ENCODE measurements around the gene BOLA1.

The BOLA1 gene

GRCh38 chr1:149896575-149896974 is 2.8 kb upstream of the BOLA1 start:
- Histone ChIP-seq H3K9me3 (ENCODE audit: control insufficient read depth, low read length) (no peaks in the 10 kb centered on the region), H3K4me1 (ENCODE audit: control insufficient read depth, insufficient read depth, low read length) (peaks cover 6% of the 10 kb centered on the region), H3K36me3 (ENCODE audit: control insufficient read depth, insufficient read depth, low read length) (no peaks in the 10 kb centered on the region), H3K27me3 (ENCODE audit: control insufficient read depth, insufficient read depth, low read length) (no peaks in the 10 kb centered on the region), H3K4me3 (ENCODE audit: low read length) (no peak overlapping the region), H3K9ac (ENCODE audit: low read length) (no peak overlapping the region)

GRCh38 chr1:149903836-149904491 is 4.6 kb downstream of the BOLA1 start:
- no peak overlapping the region for H3K9ac ChIP-seq (ENCODE audit: low read length)
- no peak overlapping the region for H3K4me3 ChIP-seq (ENCODE audit: low read length)
- H3K27me3 ChIP-seq (ENCODE audit: control insufficient read depth, insufficient read depth, low read length) = peaks cover 3% of the 10 kb centered on the region
- peaks cover 6% of the 10 kb centered on the region for H3K4me1 ChIP-seq (ENCODE audit: control insufficient read depth, insufficient read depth, low read length)
- no peaks in the 10 kb centered on the region for H3K9me3 ChIP-seq (ENCODE audit: control insufficient read depth, low read length)
- H3K36me3 ChIP-seq (ENCODE audit: control insufficient read depth, insufficient read depth, low read length) = no peaks in the 10 kb centered on the region

- Histone ChIP-seq H3K4me1 (ENCODE audit: control insufficient read depth, insufficient read depth, low read length) (no peaks in the 10 kb centered on the region), H3K4me3 (ENCODE audit: low read length) (no peak overlapping the region), H3K36me3 (ENCODE audit: control insufficient read depth, insufficient read depth, low read length) (no peaks in the 10 kb centered on the region), H3K9me3 (ENCODE audit: control insufficient read depth, low read length) (no peaks in the 10 kb centered on the region), H3K9ac (ENCODE audit: low read length) (no peak overlapping the region), H3K27me3 (ENCODE audit: control insufficient read depth, insufficient read depth, low read length) (peaks cover 3% of the 10 kb centered on the region)
These were observed 7.3 kb downstream of the BOLA1 start for GRCh38 chr1:149906570-149907075.

- peaks cover 4% of the 10 kb centered on the region for H3K4me1 ChIP-seq (ENCODE audit: control insufficient read depth, insufficient read depth, low read length)
- no peak overlapping the region for H3K4me3 ChIP-seq (ENCODE audit: low read length)
- no peaks in the 10 kb centered on the region for H3K9me3 ChIP-seq (ENCODE audit: control insufficient read depth, low read length)
- no peaks in the 10 kb centered on the region for H3K36me3 ChIP-seq (ENCODE audit: control insufficient read depth, insufficient read depth, low read length)
- H3K27me3 ChIP-seq (ENCODE audit: control insufficient read depth, insufficient read depth, low read length) = peaks cover 16% of the 10 kb centered on the region
- no peak overlapping the region for H3K9ac ChIP-seq (ENCODE audit: low read length)
These were observed 15.2 kb downstream of the BOLA1 start for GRCh38 chr1:149914545-149914944.

GRCh38 chr1:149915429-149916192 is 16.2 kb downstream of the BOLA1 start:
- Histone ChIP-seq H3K36me3 (ENCODE audit: control insufficient read depth, insufficient read depth, low read length) (no peaks in the 10 kb centered on the region), H3K4me1 (ENCODE audit: control insufficient read depth, insufficient read depth, low read length) (peaks cover 4% of the 10 kb centered on the region), H3K9ac (ENCODE audit: low read length) (no peak overlapping the region), H3K9me3 (ENCODE audit: control insufficient read depth, low read length) (no peaks in the 10 kb centered on the region), H3K4me3 (ENCODE audit: low read length) (no peak overlapping the region), H3K27me3 (ENCODE audit: control insufficient read depth, insufficient read depth, low read length) (peaks cover 16% of the 10 kb centered on the region)

- Histone ChIP-seq H3K9ac (ENCODE audit: low read length) (no peak overlapping the region), H3K4me3 (ENCODE audit: low read length) (no peak overlapping the region)
These were observed 17.0 kb downstream of the BOLA1 start for GRCh38 chr1:149916193-149916897.

GRCh38 chr1:149916898-149917252 is 17.5 kb downstream of the BOLA1 start:
- no peak overlapping the region for H3K4me3 ChIP-seq (ENCODE audit: low read length)
- H3K9ac ChIP-seq (ENCODE audit: low read length) = no peak overlapping the region

More at GRCh38 chr1:149916193-149916897, 17.0 kb downstream of the BOLA1 start:
- Histone ChIP-seq H3K27me3 (ENCODE audit: control insufficient read depth, insufficient read depth, low read length) (peaks cover 16% of the 10 kb centered on the region), H3K4me1 (ENCODE audit: control insufficient read depth, insufficient read depth, low read length) (peaks cover 4% of the 10 kb centered on the region), H3K9me3 (ENCODE audit: control insufficient read depth, low read length) (no peaks in the 10 kb centered on the region), H3K36me3 (ENCODE audit: control insufficient read depth, insufficient read depth, low read length) (no peaks in the 10 kb centered on the region)

GRCh38 chr1:149917571-149918144 is 18.3 kb downstream of the BOLA1 start, which contains the start of gene SV2A:
SV2A (minus strand) TSS chr1:149917844; CDS start chr1:149913840, 4,004 bp downstream.
- Histone ChIP-seq H3K27me3 (ENCODE audit: control insufficient read depth, insufficient read depth, low read length) (peaks cover 16% of the 10 kb centered on the region), H3K4me1 (ENCODE audit: control insufficient read depth, insufficient read depth, low read length) (peaks cover 4% of the 10 kb centered on the region), H3K9ac (ENCODE audit: low read length) (peak within 1 kb of the TSS; percentile 57), H3K36me3 (ENCODE audit: control insufficient read depth, insufficient read depth, low read length) (no peaks in the 10 kb centered on the region), H3K4me3 (ENCODE audit: low read length) (no peak within 1 kb of the TSS), H3K9me3 (ENCODE audit: control insufficient read depth, low read length) (no peaks in the 10 kb centered on the region)

More at GRCh38 chr1:149916898-149917252, 17.5 kb downstream of the BOLA1 start:
- H3K27me3 ChIP-seq (ENCODE audit: control insufficient read depth, insufficient read depth, low read length) = peaks cover 16% of the 10 kb centered on the region
- peaks cover 4% of the 10 kb centered on the region for H3K4me1 ChIP-seq (ENCODE audit: control insufficient read depth, insufficient read depth, low read length)
- no peaks in the 10 kb centered on the region for H3K36me3 ChIP-seq (ENCODE audit: control insufficient read depth, insufficient read depth, low read length)
- H3K9me3 ChIP-seq (ENCODE audit: control insufficient read depth, low read length) = no peaks in the 10 kb centered on the region

GRCh38 chr1:149923626-149924025 is 24.3 kb downstream of the BOLA1 start:
- no peak overlapping the region for H3K4me3 ChIP-seq (ENCODE audit: low read length)
- no peaks in the 10 kb centered on the region for H3K9me3 ChIP-seq (ENCODE audit: control insufficient read depth, low read length)
- H3K4me1 ChIP-seq (ENCODE audit: control insufficient read depth, insufficient read depth, low read length) = peaks cover 19% of the 10 kb centered on the region
- H3K36me3 ChIP-seq (ENCODE audit: control insufficient read depth, insufficient read depth, low read length) = peaks cover 6% of the 10 kb centered on the region
- no peaks in the 10 kb centered on the region for H3K27me3 ChIP-seq (ENCODE audit: control insufficient read depth, insufficient read depth, low read length)
- no peak overlapping the region for H3K9ac ChIP-seq (ENCODE audit: low read length)

GRCh38 chr1:149925345-149925744 is 26.0 kb downstream of the BOLA1 start:
- Histone ChIP-seq H3K4me3 (ENCODE audit: low read length) (no peak overlapping the region), H3K9me3 (ENCODE audit: control insufficient read depth, low read length) (no peaks in the 10 kb centered on the region), H3K27me3 (ENCODE audit: control insufficient read depth, insufficient read depth, low read length) (no peaks in the 10 kb centered on the region), H3K4me1 (ENCODE audit: control insufficient read depth, insufficient read depth, low read length) (peaks cover 22% of the 10 kb centered on the region), H3K36me3 (ENCODE audit: control insufficient read depth, insufficient read depth, low read length) (peaks cover 6% of the 10 kb centered on the region), H3K9ac (ENCODE audit: low read length) (no peak overlapping the region)

GRCh38 chr1:149925751-149926150 is 26.4 kb downstream of the BOLA1 start:
- H3K36me3 ChIP-seq (ENCODE audit: control insufficient read depth, insufficient read depth, low read length) = peaks cover 6% of the 10 kb centered on the region
- peaks cover 22% of the 10 kb centered on the region for H3K4me1 ChIP-seq (ENCODE audit: control insufficient read depth, insufficient read depth, low read length)

More at GRCh38 chr1:149925751-149926150, 26.4 kb downstream of the BOLA1 start:
- no peaks in the 10 kb centered on the region for H3K27me3 ChIP-seq (ENCODE audit: control insufficient read depth, insufficient read depth, low read length)
- no peak overlapping the region for H3K9ac ChIP-seq (ENCODE audit: low read length)
- no peak overlapping the region for H3K4me3 ChIP-seq (ENCODE audit: low read length)
- H3K9me3 ChIP-seq (ENCODE audit: control insufficient read depth, low read length) = no peaks in the 10 kb centered on the region

All from mucosa of stomach (tissue), 1 donor.